Peyer's patch (tissue), 4 donors: ENCODE data around the gene SHISA4. TPM values are rescaled to one million over a fixed set of nuclear protein-coding genes. Genes with fewer than 3 reads are reported as not detected.

Experiments
- DNase-seq, 3 donors: peaks; one replicate each; pipeline ENCODE4 v3.0.0-alpha.2; 2017 to 2019
- H3K27ac ChIP-seq, 4 donors: fragments of 200-600 bp; sonication (generic); one replicate each; pipeline ENCODE4 v1.5.1; 2016 to 2019
- H3K27me3 ChIP-seq, 2 donors: fragments of 200-600 bp; sonication (generic); one replicate each; pipeline ENCODE4 v1.5.1; 2019
- H3K36me3 ChIP-seq, 3 donors: fragments of 200-600 bp; sonication (generic); one replicate each; pipeline ENCODE4 v1.5.1; 2016 to 2019
- H3K4me1 ChIP-seq, 4 donors: fragments of 200-600 bp; sonication (generic); one replicate each; pipeline ENCODE4 v1.5.1; 2016 to 2019
- H3K4me3 ChIP-seq, 4 donors: fragments of 200-600 bp; sonication (generic); 1 replicate in 3 of 4; 2 replicates in 1 of 4; pipeline ENCODE4 v1.5.1; 2016 to 2019; ENCODE audit warnings: mild to moderate bottlenecking in 1 of 4
- H3K9me3 ChIP-seq, 4 donors: fragments of 200-600 bp; sonication (generic); one replicate each; pipeline ENCODE4 v1.5.1; 2016 to 2019; ENCODE audit warnings: mild to moderate bottlenecking in 1 of 4
- POLR2A ChIP-seq, 2 donors: fragments of 450-650 bp; IDR thresholded peaks; one replicate each; pipeline ENCODE4 v1.5.1; 2017; ENCODE audit warnings: antibody characterized with exemption in 2 of 2, mild to moderate bottlenecking in 2 of 2, moderate library complexity in 2 of 2
- total RNA-seq, 4 donors: library from RNA; depleted of rRNA; stranded (reverse); fragments of >200 nt; gene quantifications; one replicate each; pipeline ENCODE4 v1.1.0, GENCODE V29; 2016
- TF ChIP-seq, protein P1 (sequence below), 6 experiments: fragments of 450-650 bp in 4 of 6; fragments of 200-600 bp in 2 of 6; sonication (generic) in 1 of 6; IDR thresholded peaks; one replicate each; pipeline ENCODE4 v1.5.1; 2017 to 2019; ENCODE audit warnings: antibody characterized with exemption in 6 of 6, mild to moderate bottlenecking in 3 of 6, moderate library complexity in 1 of 6

The SHISA4 gene
- total RNA-seq, 4 donors from 2014 or later = 2.9 to 10.7 (median 4.8) TPM

DNA sequence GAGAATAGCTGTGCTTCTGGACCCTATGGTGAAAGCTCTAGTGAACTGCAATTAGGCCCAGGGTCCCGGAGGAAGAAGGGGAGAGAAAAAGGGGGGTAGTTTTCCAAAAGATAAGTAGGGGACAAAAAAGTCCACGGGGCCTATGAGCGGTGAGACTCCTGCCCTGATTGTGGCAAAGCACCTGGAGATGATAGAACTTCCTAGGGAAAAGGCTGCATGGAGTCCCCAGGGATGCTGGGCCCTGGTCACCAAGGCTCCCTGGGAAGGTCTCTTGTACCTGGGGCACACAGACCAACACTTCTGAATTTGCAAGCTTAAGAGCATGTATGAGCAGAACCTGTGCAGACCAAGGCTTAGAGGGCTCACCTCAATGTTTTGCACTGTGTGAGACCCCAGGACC lies 5.4 kb upstream of the SHISA4 start:
- no peaks in the 10 kb centered on the region for H3K36me3 ChIP-seq
- DNase-seq = peak in 1 of 3 donors; percentile 32
- no peaks in the 10 kb centered on the region for H3K9me3 ChIP-seq
- no peak overlapping the region for H3K27ac ChIP-seq
- H3K27me3 ChIP-seq = no peaks in the 10 kb centered on the region
- H3K4me1 ChIP-seq = peaks cover 0 to 11% (median 0%) of the 10 kb centered on the region in 4 donors
- no peak for TF ChIP-seq POLR2A (IDR thresholded peaks at IDR 0.05)
- TF ChIP-seq, protein P1, sequence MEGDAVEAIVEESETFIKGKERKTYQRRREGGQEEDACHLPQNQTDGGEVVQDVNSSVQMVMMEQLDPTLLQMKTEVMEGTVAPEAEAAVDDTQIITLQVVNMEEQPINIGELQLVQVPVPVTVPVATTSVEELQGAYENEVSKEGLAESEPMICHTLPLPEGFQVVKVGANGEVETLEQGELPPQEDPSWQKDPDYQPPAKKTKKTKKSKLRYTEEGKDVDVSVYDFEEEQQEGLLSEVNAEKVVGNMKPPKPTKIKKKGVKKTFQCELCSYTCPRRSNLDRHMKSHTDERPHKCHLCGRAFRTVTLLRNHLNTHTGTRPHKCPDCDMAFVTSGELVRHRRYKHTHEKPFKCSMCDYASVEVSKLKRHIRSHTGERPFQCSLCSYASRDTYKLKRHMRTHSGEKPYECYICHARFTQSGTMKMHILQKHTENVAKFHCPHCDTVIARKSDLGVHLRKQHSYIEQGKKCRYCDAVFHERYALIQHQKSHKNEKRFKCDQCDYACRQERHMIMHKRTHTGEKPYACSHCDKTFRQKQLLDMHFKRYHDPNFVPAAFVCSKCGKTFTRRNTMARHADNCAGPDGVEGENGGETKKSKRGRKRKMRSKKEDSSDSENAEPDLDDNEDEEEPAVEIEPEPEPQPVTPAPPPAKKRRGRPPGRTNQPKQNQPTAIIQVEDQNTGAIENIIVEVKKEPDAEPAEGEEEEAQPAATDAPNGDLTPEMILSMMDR (IDR thresholded peaks at IDR 0.05) = no peak
- H3K4me3 ChIP-seq = no peak overlapping the region

DNA sequence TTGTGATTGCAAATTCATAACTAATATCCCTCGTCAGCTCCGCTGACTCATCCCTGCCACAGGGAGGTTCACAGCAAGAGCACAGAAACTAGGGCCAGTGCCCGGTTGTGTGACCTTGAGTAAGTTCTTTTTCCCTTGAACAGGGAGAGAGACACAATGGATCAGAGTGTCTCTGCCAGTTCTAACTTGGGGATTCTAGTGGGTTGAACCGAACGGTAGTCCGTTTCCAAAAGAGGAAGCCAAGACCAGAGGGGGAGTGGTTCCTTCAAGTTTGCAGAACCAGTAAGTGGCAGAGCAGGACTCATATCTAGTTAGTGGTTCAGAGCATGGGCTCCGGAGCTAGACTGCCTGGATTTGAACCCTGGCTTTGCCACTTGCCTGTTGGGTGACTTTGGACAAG lies 4.9 kb upstream of the SHISA4 start:
- H3K9me3 ChIP-seq = no peaks in the 10 kb centered on the region
- no peak overlapping the region for H3K27ac ChIP-seq
- H3K36me3 ChIP-seq = no peaks in the 10 kb centered on the region
- DNase-seq = peak in 1 of 3 donors; percentile 45
- peaks cover 0 to 2% of the 10 kb centered on the region in 2 donors for H3K27me3 ChIP-seq
- H3K4me3 ChIP-seq = no peak overlapping the region
- TF ChIP-seq POLR2A (IDR thresholded peaks at IDR 0.05) = no peak
- H3K4me1 ChIP-seq = peaks cover 0 to 16% (median 2%) of the 10 kb centered on the region in 4 donors

DNA sequence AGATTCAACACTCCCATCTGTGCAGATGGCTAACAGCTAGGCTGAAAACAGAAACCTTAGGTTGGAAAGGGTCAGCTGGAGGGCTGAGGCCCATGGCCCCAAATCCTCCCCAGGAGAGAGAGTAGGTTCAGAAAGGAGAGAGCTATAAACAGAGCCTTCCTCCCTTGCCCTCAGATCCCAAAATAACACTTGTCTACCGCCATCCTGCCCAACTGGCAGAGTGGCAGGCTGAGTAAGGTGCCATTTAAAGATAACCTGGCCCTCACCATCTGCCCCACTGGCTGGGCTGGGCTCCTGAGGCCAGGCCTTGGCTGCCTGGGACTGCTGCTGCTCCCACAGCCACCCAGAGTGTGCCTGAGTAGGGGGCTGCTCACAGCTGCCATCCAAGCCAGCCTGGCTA lies 4.3 kb upstream of the SHISA4 start:
- H3K27me3 ChIP-seq = peaks cover 0 to 4% of the 10 kb centered on the region in 2 donors
- H3K4me1 ChIP-seq = peaks cover 0 to 22% (median 5%) of the 10 kb centered on the region in 4 donors
- no peak overlapping the region for H3K4me3 ChIP-seq
- DNase-seq = peak in 1 of 3 donors; percentile 35
- H3K9me3 ChIP-seq = no peaks in the 10 kb centered on the region
- H3K27ac ChIP-seq = no peak overlapping the region
- no peaks in the 10 kb centered on the region for H3K36me3 ChIP-seq
- no peak for TF ChIP-seq POLR2A (IDR thresholded peaks at IDR 0.05)
- TF ChIP-seq, protein P1 (IDR thresholded peaks at IDR 0.05) = no peak

DNA sequence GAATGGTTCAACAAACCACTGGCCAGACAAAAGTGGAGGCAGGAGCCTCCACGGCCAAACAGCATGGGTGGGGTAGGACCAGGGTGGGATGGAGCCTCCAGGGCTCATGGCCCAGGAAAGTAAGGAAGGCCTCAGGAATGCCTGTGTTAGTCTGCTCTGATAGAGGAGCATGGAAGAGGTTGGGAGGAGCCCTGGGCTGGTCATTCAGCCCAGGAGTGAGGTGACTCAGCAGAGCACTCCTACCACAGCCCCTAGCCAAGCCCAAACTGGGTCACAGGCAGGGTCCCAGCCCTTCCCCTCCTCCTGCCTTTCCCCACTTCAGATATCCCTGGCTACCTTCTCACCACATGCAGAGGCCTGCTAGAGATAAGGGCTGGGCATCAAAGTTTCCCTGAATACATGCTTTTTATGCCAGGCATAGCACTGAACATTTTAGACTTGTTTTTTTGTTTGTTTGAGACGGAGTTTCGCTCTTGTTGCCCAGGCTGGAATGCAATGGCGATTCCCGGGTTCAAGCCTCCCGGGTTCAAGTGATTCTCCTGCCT lies 3.1 kb upstream of the SHISA4 start:
- H3K4me3 ChIP-seq = no peak overlapping the region
- no peak for TF ChIP-seq POLR2A (IDR thresholded peaks at IDR 0.05)
- TF ChIP-seq, protein P1 (IDR thresholded peaks at IDR 0.05) = no peak
- H3K9me3 ChIP-seq = no peaks in the 10 kb centered on the region
- H3K36me3 ChIP-seq = no peaks in the 10 kb centered on the region
- no peak overlapping the region for H3K27ac ChIP-seq
- H3K4me1 ChIP-seq = peaks cover 0 to 29% (median 5%) of the 10 kb centered on the region in 4 donors
- peaks cover 0 to 4% of the 10 kb centered on the region in 2 donors for H3K27me3 ChIP-seq
- peak in 1 of 3 donors; percentile 35 for DNase-seq

DNA sequence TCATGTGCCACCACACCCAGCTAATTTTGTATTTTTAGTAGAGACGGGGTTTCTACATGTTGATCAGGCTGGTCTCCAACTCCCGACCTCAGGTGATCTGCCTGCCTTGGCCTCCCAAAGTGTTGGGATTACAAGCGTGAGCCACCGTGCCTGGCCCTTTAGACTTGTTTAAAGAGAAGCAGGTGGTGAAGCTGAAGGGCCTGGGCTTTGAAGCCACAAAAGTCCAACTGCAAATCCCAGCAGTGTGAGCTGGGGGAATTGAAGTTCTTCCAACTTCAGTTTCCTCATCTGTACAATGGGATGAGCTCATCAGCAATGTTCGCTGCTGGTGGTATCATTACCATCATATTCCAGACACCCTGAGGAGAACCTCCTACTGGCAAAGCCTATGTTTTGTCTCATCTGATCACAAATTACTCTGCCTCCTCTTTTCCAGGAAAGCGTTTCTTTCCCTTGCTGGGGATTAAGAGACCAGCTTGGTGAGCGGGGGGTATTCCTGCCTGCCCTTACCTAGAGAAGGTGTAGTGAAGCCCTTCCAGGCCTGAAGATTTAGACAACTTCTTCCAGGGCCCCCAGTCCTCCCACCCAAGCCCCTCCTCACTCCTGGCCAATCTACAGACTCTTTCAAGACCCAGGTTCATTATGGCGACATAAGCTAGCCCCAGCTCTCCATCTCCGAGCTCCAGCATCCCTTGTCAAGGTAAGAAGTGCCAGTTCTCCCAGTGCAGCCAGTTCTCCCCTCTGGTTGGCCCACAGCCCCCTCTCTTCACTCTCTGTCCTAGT lies 2.4 kb upstream of the SHISA4 start:
- peak in 1 of 3 donors; percentile 27 for DNase-seq
- H3K27ac ChIP-seq = no peak overlapping the region
- H3K4me1 ChIP-seq = peaks cover 0 to 29% (median 5%) of the 10 kb centered on the region in 4 donors

More for the DNA sequence above, 2.4 kb upstream of the SHISA4 start:
- H3K4me3 ChIP-seq = no peak overlapping the region
- H3K36me3 ChIP-seq = no peaks in the 10 kb centered on the region
- no peaks in the 10 kb centered on the region for H3K9me3 ChIP-seq
- H3K27me3 ChIP-seq = peaks cover 0 to 4% of the 10 kb centered on the region in 2 donors
- TF ChIP-seq, protein P1 (IDR thresholded peaks at IDR 0.05) = no peak
- TF ChIP-seq POLR2A (IDR thresholded peaks at IDR 0.05) = no peak
